NB4 (cell line): ENCODE results near the gene PLEKHA6.

Experiments
- DNase-seq: peaks from one replicate; pipeline ENCODE4 v3.0.0; 2010; ENCODE audit warnings: low read depth
- H3K4me3 ChIP-seq: one replicate; pipeline ENCODE4 v1.5.1; 2011; ENCODE audit warnings: mild to moderate bottlenecking, low read depth, low read length, moderate library complexity
- CTCF ChIP-seq: IDR thresholded peaks from one replicate; pipeline ENCODE4 v1.5.1; 2012; ENCODE audit warnings: low read depth, low read length
- MYC ChIP-seq: IDR thresholded peaks from 2 replicates; pipeline ENCODE4 v1.6.1; 2011; ENCODE audit warnings: low read depth, low read length
- POLR2A ChIP-seq: IDR thresholded peaks from 2 replicates; pipeline ENCODE4 v1.6.1; 2011; ENCODE audit warnings: mild to moderate bottlenecking; ENCODE audit not compliant: insufficient read length; ENCODE audit errors: extremely low read depth
- TF ChIP-seq, protein P1 (sequence below): IDR thresholded peaks from 2 replicates; pipeline ENCODE4 v1.6.1; 2011; ENCODE audit warnings: low read depth, low read length

PLEKHA6 gene

GRCh38 chr1:204213668-204214662 lies 145.8 kb downstream of the PLEKHA6 start, which contains the start of gene GOLT1A:
GOLT1A (minus strand) TSS chr1:204213988; CDS start chr1:204213906, 82 bp downstream.
- TF ChIP-seq, protein P1, sequence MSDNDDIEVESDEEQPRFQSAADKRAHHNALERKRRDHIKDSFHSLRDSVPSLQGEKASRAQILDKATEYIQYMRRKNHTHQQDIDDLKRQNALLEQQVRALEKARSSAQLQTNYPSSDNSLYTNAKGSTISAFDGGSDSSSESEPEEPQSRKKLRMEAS: no peak
- TF ChIP-seq CTCF: peak; percentile 46
- peak; percentile 56 for DNase-seq
- no peak within 1 kb of the TSS for H3K4me3 ChIP-seq

DNA sequence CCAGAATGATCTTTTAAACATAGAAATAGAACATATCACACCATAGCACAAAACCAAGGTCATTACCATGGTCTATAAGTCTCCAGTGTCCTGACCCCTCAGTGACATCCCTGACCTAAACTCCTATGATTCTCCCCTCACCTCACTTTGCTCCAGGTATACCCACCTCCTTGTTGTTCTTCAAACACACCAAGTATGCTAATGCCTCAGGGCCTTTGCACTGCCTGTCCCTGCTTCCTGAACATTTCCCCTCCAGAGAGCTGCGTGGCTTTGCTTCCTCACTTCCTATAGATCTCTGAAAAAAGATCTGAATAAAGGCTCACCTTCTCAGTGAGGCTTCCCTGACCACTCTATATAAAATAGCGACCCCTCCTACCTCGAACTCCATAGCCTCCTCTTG lies 147.0 kb downstream of the PLEKHA6 start:
- TF ChIP-seq MYC (no peak), POLR2A (no peak), CTCF (no peak)
- TF ChIP-seq, protein P1: no peak
- no peak overlapping the region for H3K4me3 ChIP-seq
- DNase-seq: no peak

GRCh38 chr1:204211046-204211445 lies 148.7 kb downstream of the PLEKHA6 start:
- no peak overlapping the region for H3K4me3 ChIP-seq
- no peak for TF ChIP-seq CTCF
- TF ChIP-seq, protein P1: no peak
- TF ChIP-seq POLR2A: no peak
- no peak for TF ChIP-seq MYC
- no peak for DNase-seq

GRCh38 chr1:204207136-204207616 lies 152.6 kb downstream of the PLEKHA6 start:
- no peak overlapping the region for H3K4me3 ChIP-seq
- no peak for TF ChIP-seq POLR2A
- no peak for TF ChIP-seq MYC
- TF ChIP-seq, protein P1: peak; percentile 46; the same call in 1 of the 2 replicates
- TF ChIP-seq CTCF: peak; percentile 83
- DNase-seq: peak; percentile 42

GRCh38 chr1:204206121-204206520 lies 153.6 kb downstream of the PLEKHA6 start:
- H3K4me3 ChIP-seq: no peak overlapping the region
- TF ChIP-seq, protein P1: no peak
- no peak for DNase-seq

- no peak for DNase-seq
- H3K4me3 ChIP-seq: no peak overlapping the region
- TF ChIP-seq, protein P1: no peak
Measured at GRCh38 chr1:204205486-204205885, 154.2 kb downstream of the PLEKHA6 start.
